HepG2 (cell line): ENCODE results near the gene TMC2. TPM values are rescaled to one million over a fixed set of nuclear protein-coding genes. Genes with fewer than 3 reads are reported as not detected.

Experiments used
- ADNP ChIP-seq: sonication (generic); formaldehyde crosslinking; IDR thresholded peaks from 2 replicates; pipeline ENCODE4 v1.4.0; 2020; ENCODE audit warnings: missing genetic modification reagents
- ELF4 ChIP-seq: sonication (generic); formaldehyde crosslinking; IDR thresholded peaks from 2 replicates; pipeline ENCODE4 v1.5.0; 2020; ENCODE audit warnings: missing genetic modification reagents, mild to moderate bottlenecking, moderate library complexity, borderline replicate concordance
- IRX3 ChIP-seq: sonication (generic); formaldehyde crosslinking; IDR thresholded peaks from 2 replicates; pipeline ENCODE4 v1.8.1; 2023; ENCODE audit warnings: mild to moderate bottlenecking, low read depth, missing genetic modification reagents, borderline replicate concordance
- NFE2L1 ChIP-seq: sonication (generic); formaldehyde crosslinking; IDR thresholded peaks from 2 replicates; pipeline ENCODE4 v1.4.0; 2020; ENCODE audit warnings: missing genetic modification reagents, mild to moderate bottlenecking, borderline replicate concordance
- PRDM10 ChIP-seq: sonication (generic); formaldehyde crosslinking; IDR thresholded peaks from 2 replicates; pipeline ENCODE4 v1.4.0; 2020; ENCODE audit warnings: low read depth, missing genetic modification reagents
- RFXANK ChIP-seq: IDR thresholded peaks from 2 replicates; pipeline ENCODE4 v1.6.1; 2016
- STAT6 ChIP-seq: sonication (generic); formaldehyde crosslinking; IDR thresholded peaks from 2 replicates; pipeline ENCODE4 v1.4.0; 2020; ENCODE audit warnings: missing genetic modification reagents, mild to moderate bottlenecking, borderline replicate concordance
- ZNF124 ChIP-seq: sonication (generic); formaldehyde crosslinking; IDR thresholded peaks from 2 replicates; pipeline ENCODE4 v1.4.0; 2020; ENCODE audit warnings: missing genetic modification reagents
- ZNF318 ChIP-seq: sonication (generic); formaldehyde crosslinking; IDR thresholded peaks from 2 replicates; pipeline ENCODE4 v1.4.0; 2020; ENCODE audit warnings: mild to moderate bottlenecking, missing genetic modification reagents
- ZNF768 ChIP-seq: sonication (generic); formaldehyde crosslinking; IDR thresholded peaks from 2 replicates; pipeline ENCODE4 v1.4.0; 2020; ENCODE audit warnings: missing genetic modification reagents
- ZNF879 ChIP-seq: sonication (generic); formaldehyde crosslinking; IDR thresholded peaks from 2 replicates; pipeline ENCODE4 v1.8.1; 2023; ENCODE audit warnings: missing genetic modification reagents
- polyA plus RNA-seq, 8 experiments: library from polyadenylated mRNA; depleted of rRNA in 3 of 8; stranded (reverse) in 7 of 8; unstranded in 1 of 8; fragments of >200 nt; fragmentation: Illumina TruSeq in 4 of 8; extraction: Trizol in 4 of 8; gene quantifications; 2 replicates each; pipeline versions ENCODE4 v1.2.1 to v1.2.3, GENCODE V29; 2011 to 2016; ENCODE audit warnings: low read depth in 4 of 8, missing spikeins in 1 of 8, mixed read lengths in 1 of 8; ENCODE audit not compliant: insufficient read depth in 1 of 8
- total RNA-seq, 5 experiments: library from RNA; depleted of rRNA; stranded (reverse); fragments of >200 nt; fragmentation: Illumina TruSeq; extraction: Trizol; gene quantifications; 2 replicates each; pipeline ENCODE4 v1.2.3, GENCODE V29; 2016; ENCODE audit warnings: low read depth in 1 of 5
- TF ChIP-seq, protein P1 (sequence below): fragments of 450-650 bp; IDR thresholded peaks from 2 replicates; pipeline ENCODE4 v1.6.1; 2016

TMC2 gene
- total and polyA plus RNA-seq, 2 of the 13 experiments (the other 11 are each of a cell fraction or from before 2014, with no cell fraction given): not detected

DNA sequence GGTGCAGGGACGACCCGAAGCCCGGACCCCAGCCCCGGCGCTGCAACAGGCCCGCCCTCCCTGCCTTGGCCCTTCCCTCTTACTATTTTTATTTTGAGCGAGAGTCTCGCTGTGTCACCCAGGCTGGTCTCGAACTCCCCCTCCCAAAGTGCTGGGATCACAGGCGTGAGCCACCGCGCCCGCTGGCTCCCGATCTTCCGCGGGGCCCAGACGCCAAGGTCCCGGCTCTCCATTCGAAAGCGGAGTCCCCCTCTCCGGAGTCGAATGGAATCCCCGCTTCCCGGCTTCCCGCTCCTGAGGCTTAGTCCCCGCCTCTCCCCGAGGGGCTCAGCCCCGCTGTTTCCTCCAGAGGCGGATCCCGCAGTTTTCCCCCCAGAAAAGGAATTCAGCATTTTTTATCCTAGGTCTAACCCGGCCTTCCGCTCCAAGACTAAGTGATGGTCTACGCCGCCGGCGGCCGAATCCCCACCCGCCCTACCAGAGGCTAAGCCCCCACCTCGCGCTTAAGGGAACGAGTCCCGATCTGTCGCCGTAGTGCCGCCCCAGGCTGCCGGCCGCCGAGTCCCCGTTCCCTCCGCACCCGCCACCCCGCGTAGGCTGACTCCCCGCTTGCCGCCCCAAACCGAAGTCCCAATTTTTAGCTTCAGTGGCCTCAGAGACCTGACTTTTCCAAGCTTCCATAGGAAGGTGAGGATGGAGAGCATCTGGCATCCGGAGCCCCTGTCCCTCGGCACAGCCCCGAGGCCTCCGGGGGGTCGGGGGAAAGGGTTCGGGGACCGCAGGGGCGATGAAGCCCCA lies 11.5 kb upstream of the TMC2 start (continued):
- TF ChIP-seq ZNF318 (no peak), ZNF879 (CRISPR knock-in tag) (no peak), ZNF768 (CRISPR knock-in tag) (peak; percentile 59; the same call in 1 of the 2 replicates), ZNF124 (CRISPR knock-in tag) (no peak), ADNP (CRISPR knock-in tag) (peak; percentile 6; the same call in 1 of the 2 replicates), RFXANK (CRISPR knock-in tag) (no peak), NFE2L1 (CRISPR knock-in tag) (no peak), PRDM10 (peak; percentile 36), IRX3 (CRISPR knock-in tag) (peak; percentile 33; the same call in 1 of the 2 replicates), ELF4 (CRISPR knock-in tag) (no peak; the same call in 1 of the 2 replicates), STAT6 (CRISPR knock-in tag) (no peak)
- TF ChIP-seq, protein P1, sequence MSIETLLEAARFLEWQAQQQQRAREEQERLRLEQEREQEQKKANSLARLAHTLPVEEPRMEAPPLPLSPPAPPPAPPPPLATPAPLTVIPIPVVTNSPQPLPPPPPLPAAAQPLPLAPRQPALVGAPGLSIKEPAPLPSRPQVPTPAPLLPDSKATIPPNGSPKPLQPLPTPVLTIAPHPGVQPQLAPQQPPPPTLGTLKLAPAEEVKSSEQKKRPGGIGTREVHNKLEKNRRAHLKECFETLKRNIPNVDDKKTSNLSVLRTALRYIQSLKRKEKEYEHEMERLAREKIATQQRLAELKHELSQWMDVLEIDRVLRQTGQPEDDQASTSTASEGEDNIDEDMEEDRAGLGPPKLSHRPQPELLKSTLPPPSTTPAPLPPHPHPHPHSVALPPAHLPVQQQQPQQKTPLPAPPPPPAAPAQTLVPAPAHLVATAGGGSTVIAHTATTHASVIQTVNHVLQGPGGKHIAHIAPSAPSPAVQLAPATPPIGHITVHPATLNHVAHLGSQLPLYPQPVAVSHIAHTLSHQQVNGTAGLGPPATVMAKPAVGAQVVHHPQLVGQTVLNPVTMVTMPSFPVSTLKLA: no peak
